Gastroesophageal sphincter (tissue), 4 donors: Measurements from ENCODE around the gene MCM7. TPM values are rescaled to one million over a fixed set of nuclear protein-coding genes. Genes with fewer than 3 reads are reported as not detected.

ENCODE experiments used
- ATAC-seq: fragments of 150-250 bp; one replicate; pipeline ENCODE4 v1.9.1; 2016; ENCODE audit warnings: mild to moderate bottlenecking, moderate library complexity
- H3K27ac ChIP-seq, 4 donors: fragments of 200-600 bp; sonication (generic) in 3 of 4; 1 replicate in 3 of 4; 2 replicates in 1 of 4; pipeline ENCODE4 v1.5.1; 2016 to 2019
- H3K27me3 ChIP-seq: fragments of 200-600 bp; sonication (generic); one replicate; pipeline ENCODE4 v1.5.1; 2019
- H3K36me3 ChIP-seq, 2 donors: fragments of 200-600 bp; sonication (generic); one replicate each; pipeline ENCODE4 v1.5.1; 2019; ENCODE audit warnings: control low read depth in 1 of 2
- H3K4me1 ChIP-seq, 3 donors: fragments of 200-600 bp; sonication (generic); 1 replicate in 2 of 3; 2 replicates in 1 of 3; pipeline ENCODE4 v1.5.1; 2016 to 2019; ENCODE audit warnings: control low read depth in 2 of 3
- H3K4me3 ChIP-seq, 2 donors: fragments of 200-600 bp; sonication (generic); one replicate each; pipeline ENCODE4 v1.5.1; 2019; ENCODE audit warnings: mild to moderate bottlenecking in 1 of 2, moderate library complexity in 1 of 2
- H3K9me3 ChIP-seq, 3 donors: fragments of 200-600 bp; sonication (generic); one replicate each; pipeline ENCODE4 v1.5.1; 2017 to 2019; ENCODE audit warnings: control low read depth in 2 of 3
- EP300 ChIP-seq: sonication (generic); formaldehyde crosslinking; IDR thresholded peaks from one replicate; pipeline ENCODE4 v1.6.1; 2017; ENCODE audit warnings: antibody characterized with exemption, mild to moderate bottlenecking
- POLR2A ChIP-seq, 2 donors: fragments of 450-650 bp; IDR thresholded peaks; one replicate each; pipeline ENCODE4 v1.6.1; 2017; ENCODE audit warnings: antibody characterized with exemption in 2 of 2, mild to moderate bottlenecking in 2 of 2, moderate library complexity in 1 of 2
- POLR2AphosphoS5 ChIP-seq: sonication (generic); formaldehyde crosslinking; IDR thresholded peaks from one replicate; pipeline ENCODE4 v1.6.1; 2017; ENCODE audit warnings: antibody characterized with exemption
- WGBS, 2 donors: methylation state at CpG; one replicate each; pipeline ENCODE4 v1.1.5; 2018; ENCODE audit warnings: low coverage in 1 of 2; 5-methylcytosine and 5-hydroxymethylcytosine counted together
- total RNA-seq, 4 donors: library from RNA; depleted of rRNA; stranded (reverse); fragments of >200 nt; gene quantifications; one replicate each; pipeline ENCODE4 v1.1.0, GENCODE V29; 2016
- TF ChIP-seq, protein P1 (sequence below), 4 experiments: fragments of 200-600 bp in 2 of 4; fragments of 450-650 bp in 2 of 4; sonication (generic) in 1 of 4; IDR thresholded peaks; one replicate each; pipeline ENCODE4 v1.5.1; 2017 to 2019; ENCODE audit warnings: antibody characterized with exemption in 4 of 4, mild to moderate bottlenecking in 2 of 4, moderate library complexity in 2 of 4

MCM7 gene
- total RNA-seq, 4 donors from 2014 or later: 30.7 to 52.0 (median 45.1) TPM

DNA sequence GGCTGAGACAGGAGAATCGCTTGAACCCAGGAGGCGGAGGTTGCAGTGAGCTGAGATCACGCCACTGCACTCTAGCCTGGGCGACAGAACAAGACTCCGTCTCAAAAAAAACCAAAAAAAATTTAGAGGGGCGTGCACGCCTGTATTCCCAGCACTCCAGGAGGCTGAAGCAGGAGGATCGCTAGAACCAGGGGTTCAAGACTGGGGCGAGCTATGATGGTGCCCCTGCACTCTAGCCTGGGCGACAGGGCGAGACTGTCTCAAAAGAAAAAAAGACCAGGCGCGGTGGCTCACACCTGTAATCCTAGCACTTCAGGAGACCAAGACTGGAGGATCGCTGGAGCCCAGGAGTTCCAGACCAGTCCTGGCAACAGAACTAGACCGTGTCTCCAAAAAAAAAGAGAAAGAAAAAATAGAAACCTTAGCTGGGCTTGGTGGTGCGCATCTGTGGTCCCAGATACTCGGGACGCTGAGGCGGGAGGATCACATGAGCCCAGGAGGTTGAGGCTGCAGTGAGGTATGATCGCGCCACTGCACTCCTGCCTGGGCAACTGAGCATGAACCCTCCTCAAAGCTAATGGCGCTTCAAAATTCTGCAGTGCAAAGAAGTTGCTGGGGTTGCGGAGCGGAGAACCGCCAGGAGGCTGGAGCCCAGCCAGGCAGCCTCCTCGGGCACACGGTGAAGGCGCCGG lies 25.2 kb upstream of the MCM7 start:
- peak overlapping the region; percentile 74 to 96 for H3K4me3 ChIP-seq
- H3K4me1 ChIP-seq: peaks cover 0 to 61% (median 17%) of the 10 kb centered on the region in 3 donors
- H3K36me3 ChIP-seq: peaks cover 0 to 27% of the 10 kb centered on the region in 2 donors
- no peak for ATAC-seq
- TF ChIP-seq POLR2AphosphoS5: no peak
- TF ChIP-seq, protein P1, sequence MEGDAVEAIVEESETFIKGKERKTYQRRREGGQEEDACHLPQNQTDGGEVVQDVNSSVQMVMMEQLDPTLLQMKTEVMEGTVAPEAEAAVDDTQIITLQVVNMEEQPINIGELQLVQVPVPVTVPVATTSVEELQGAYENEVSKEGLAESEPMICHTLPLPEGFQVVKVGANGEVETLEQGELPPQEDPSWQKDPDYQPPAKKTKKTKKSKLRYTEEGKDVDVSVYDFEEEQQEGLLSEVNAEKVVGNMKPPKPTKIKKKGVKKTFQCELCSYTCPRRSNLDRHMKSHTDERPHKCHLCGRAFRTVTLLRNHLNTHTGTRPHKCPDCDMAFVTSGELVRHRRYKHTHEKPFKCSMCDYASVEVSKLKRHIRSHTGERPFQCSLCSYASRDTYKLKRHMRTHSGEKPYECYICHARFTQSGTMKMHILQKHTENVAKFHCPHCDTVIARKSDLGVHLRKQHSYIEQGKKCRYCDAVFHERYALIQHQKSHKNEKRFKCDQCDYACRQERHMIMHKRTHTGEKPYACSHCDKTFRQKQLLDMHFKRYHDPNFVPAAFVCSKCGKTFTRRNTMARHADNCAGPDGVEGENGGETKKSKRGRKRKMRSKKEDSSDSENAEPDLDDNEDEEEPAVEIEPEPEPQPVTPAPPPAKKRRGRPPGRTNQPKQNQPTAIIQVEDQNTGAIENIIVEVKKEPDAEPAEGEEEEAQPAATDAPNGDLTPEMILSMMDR (IDR thresholded peaks at IDR 0.05): peak in 2 of 4 experiments; percentile 16 to 18
- no peaks in the 10 kb centered on the region for H3K27me3 ChIP-seq
- H3K9me3 ChIP-seq: no peaks in the 10 kb centered on the region
- 6 to 8% methylated on average over 18 to 21 of the region's 29 CpGs for WGBS, 2 donors
- peak overlapping the region; percentile 87 to 98 (median 96) for H3K27ac ChIP-seq

DNA sequence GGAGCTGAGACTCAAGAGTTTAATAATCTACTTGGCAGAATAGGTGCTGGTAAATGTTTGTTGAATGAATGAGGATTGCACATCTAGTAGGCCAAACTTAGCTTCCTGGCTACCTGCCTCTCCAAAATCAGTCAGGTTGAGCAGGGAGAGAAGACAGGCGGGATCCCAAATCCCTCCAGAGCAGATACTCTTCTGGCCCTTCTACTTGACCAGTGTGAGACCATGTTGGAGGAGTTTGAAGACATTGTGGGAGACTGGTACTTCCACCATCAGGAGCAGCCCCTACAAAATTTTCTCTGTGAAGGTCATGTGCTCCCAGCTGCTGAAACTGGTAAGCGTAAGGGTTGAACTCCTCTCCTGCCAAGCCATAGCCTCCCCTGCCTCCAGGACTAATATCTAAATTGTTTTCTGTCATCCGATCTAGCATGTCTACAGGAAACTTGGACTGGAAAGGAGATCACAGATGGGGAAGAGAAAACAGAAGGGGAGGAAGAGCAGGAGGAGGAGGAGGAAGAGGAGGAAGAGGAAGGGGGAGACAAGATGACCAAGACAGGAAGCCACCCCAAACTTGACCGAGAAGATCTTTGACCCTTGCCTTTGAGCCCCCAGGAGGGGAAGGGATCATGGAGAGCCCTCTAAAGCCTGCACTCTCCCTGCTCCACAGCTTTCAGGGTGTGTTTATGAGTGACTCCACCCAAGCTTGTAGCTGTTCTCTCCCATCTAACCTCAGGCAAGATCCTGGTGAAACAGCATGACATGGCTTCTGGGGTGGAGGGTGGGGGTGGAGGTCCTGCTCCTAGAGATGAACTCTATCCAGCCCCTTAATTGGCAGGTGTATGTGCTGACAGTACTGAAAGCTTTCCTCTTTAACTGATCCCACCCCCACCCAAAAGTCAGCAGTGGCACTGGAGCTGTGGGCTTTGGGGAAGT lies 23.4 kb upstream of the MCM7 start:
- H3K4me3 ChIP-seq: no peak overlapping the region
- ATAC-seq: no peak
- H3K4me1 ChIP-seq: peaks cover 0 to 67% (median 23%) of the 10 kb centered on the region in 3 donors
- H3K9me3 ChIP-seq: no peaks in the 10 kb centered on the region
- TF ChIP-seq POLR2A (IDR thresholded peaks at IDR 0.05) (no peak), POLR2AphosphoS5 (no peak), EP300 (no peak)
- TF ChIP-seq, protein P1 (IDR thresholded peaks at IDR 0.05): no peak
- peak overlapping the region in 1 of 4 donors; percentile 98 for H3K27ac ChIP-seq
- 61 to 100% methylated on average over 1 to 4 of the region's 4 CpGs for WGBS, 2 donors
- peaks cover 0 to 27% of the 10 kb centered on the region in 2 donors for H3K36me3 ChIP-seq
- no peaks in the 10 kb centered on the region for H3K27me3 ChIP-seq

DNA sequence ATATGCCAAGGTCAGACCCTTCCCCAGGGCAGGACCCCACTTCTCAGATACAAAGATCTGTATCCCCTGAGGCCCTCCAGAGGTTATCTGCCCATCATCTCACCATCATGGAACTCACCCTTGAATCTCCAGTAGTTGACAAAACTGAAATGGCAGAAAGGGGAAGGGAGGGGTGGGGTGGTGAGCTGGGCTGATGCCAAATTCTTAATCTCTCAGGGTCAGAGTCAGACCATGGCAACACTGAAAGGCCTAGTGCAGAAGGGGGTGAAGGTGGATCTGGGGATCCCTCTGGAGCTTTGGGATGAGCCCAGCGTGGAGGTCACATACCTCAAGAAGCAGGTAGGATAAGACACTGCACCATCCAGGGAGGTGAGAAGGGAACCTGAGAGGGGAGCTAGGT lies 21.4 kb upstream of the MCM7 start:
- Histone ChIP-seq H3K36me3 (peaks cover 0 to 27% of the 10 kb centered on the region in 2 donors), H3K9me3 (no peaks in the 10 kb centered on the region), H3K27ac (no peak overlapping the region), H3K4me3 (no peak overlapping the region), H3K4me1 (peaks cover 0 to 68% (median 23%) of the 10 kb centered on the region in 3 donors), H3K27me3 (no peaks in the 10 kb centered on the region)
- TF ChIP-seq POLR2A (IDR thresholded peaks at IDR 0.05) (no peak), POLR2AphosphoS5 (no peak), EP300 (no peak)
- TF ChIP-seq, protein P1 (IDR thresholded peaks at IDR 0.05): no peak
- WGBS, 2 donors: 100% methylated on average over 1 of the region's 1 CpG; no CpG with 5 or more reads in 1 of the 2 donors
- ATAC-seq: no peak

DNA sequence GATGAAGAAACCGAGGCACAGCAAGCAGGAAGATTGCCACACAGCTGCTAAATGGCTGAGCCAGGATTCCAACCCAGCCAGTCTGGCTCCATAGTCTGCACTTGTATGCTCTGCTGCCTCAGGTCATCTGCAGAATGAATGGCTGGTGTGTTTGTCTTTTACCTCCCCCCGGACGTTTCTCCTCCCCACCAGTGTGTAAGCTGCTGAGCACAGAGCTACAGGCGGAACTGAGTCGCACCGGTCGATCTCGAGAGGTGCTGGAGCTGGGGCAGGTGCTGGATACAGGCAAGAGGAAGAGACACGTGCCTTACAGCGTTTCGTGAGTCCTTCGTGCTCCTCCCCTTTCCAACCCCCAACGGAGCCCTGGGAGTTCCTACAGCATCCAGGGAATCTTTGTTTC lies 20.9 kb upstream of the MCM7 start:
- H3K27me3 ChIP-seq: no peaks in the 10 kb centered on the region
- no peak for ATAC-seq
- TF ChIP-seq POLR2A (IDR thresholded peaks at IDR 0.05): no peak
- H3K27ac ChIP-seq: no peak overlapping the region
- H3K4me3 ChIP-seq: no peak overlapping the region
- no peaks in the 10 kb centered on the region for H3K9me3 ChIP-seq
- H3K4me1 ChIP-seq: peaks cover 0 to 67% (median 23%) of the 10 kb centered on the region in 3 donors
- 72% methylated on average over 13 of the region's 13 CpGs; no CpG with 5 or more reads in 1 of the 2 donors for WGBS, 2 donors
- peaks cover 0 to 27% of the 10 kb centered on the region in 2 donors for H3K36me3 ChIP-seq

DNA sequence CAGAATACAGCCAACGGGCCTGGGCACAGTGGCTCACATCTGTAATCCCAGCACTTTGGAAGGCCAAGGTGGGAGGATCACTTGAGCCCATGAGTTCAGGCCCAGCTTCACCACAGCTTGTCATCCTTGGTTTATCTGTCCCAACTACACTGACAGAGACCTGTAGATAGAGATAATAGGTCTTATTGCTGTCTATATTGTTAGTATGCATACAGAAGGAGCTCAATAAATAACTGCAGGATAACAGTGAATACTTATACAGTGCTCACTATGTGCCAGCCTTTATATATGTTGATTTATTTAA lies 19.5 kb upstream of the MCM7 start:
- H3K27ac ChIP-seq: peak overlapping the region in 3 of 4 donors; percentile 88 to 91 (median 89)
- ATAC-seq: no peak
- peaks cover 0 to 57% (median 16%) of the 10 kb centered on the region in 3 donors for H3K4me1 ChIP-seq
- no peaks in the 10 kb centered on the region for H3K27me3 ChIP-seq
- peaks cover 0 to 29% of the 10 kb centered on the region in 2 donors for H3K36me3 ChIP-seq
- WGBS, 2 donors: 0% methylated on average over 1 of the region's 1 CpG; no CpG with 5 or more reads in 1 of the 2 donors
- TF ChIP-seq POLR2A (IDR thresholded peaks at IDR 0.05): no peak
- TF ChIP-seq POLR2AphosphoS5: no peak
- TF ChIP-seq, protein P1 (IDR thresholded peaks at IDR 0.05): no peak
- TF ChIP-seq EP300: no peak
- peak overlapping the region in 1 of 2 donors; percentile 68 for H3K4me3 ChIP-seq
- no peaks in the 10 kb centered on the region for H3K9me3 ChIP-seq
